Glutamatergic neuron (in vitro differentiated cells): ENCODE data around the gene UBTD1. TPM values are rescaled to one million over a fixed set of nuclear protein-coding genes. Genes with fewer than 3 reads are reported as not detected.

ENCODE experiments used
- DNase-seq: peaks from one replicate; pipeline ENCODE4 v3.0.0; 2022
- H3K27ac Mint-ChIP-seq: one replicate; pipeline ENCODE4 v1.8.0; 2020; ENCODE audit warnings: mild to moderate bottlenecking, mixed read lengths, inconsistent platforms; ENCODE audit not compliant: unreplicated experiment
- H3K27me3 Mint-ChIP-seq: one replicate; pipeline ENCODE4 v1.8.0; 2020; ENCODE audit warnings: mild to moderate bottlenecking, moderate library complexity, mixed read lengths, inconsistent platforms; ENCODE audit not compliant: unreplicated experiment
- H3K36me3 Mint-ChIP-seq: one replicate; pipeline ENCODE4 v1.8.0; 2020; ENCODE audit warnings: mild to moderate bottlenecking, mixed read lengths, inconsistent platforms; ENCODE audit not compliant: unreplicated experiment
- H3K4me1 Mint-ChIP-seq: one replicate; pipeline ENCODE4 v1.8.0; 2020; ENCODE audit warnings: mild to moderate bottlenecking, low read depth, mixed read lengths, inconsistent platforms; ENCODE audit not compliant: unreplicated experiment
- H3K4me3 Mint-ChIP-seq: one replicate; pipeline ENCODE4 v1.8.0; 2020; ENCODE audit warnings: mild to moderate bottlenecking, mixed read lengths, inconsistent platforms; ENCODE audit not compliant: unreplicated experiment
- H3K9me3 Mint-ChIP-seq: one replicate; pipeline ENCODE4 v1.8.0; 2020; ENCODE audit warnings: mild to moderate bottlenecking, moderate library complexity, mixed read lengths, inconsistent platforms; ENCODE audit not compliant: unreplicated experiment
- CTCF ChIP-seq: fragments of 200-600 bp; sonication (generic); IDR thresholded peaks from one replicate; pipeline ENCODE4 v1.5.0; 2021; ENCODE audit not compliant: partially characterized antibody, unreplicated experiment
- total RNA-seq: library from RNA; stranded (reverse); fragmentation: NEBNext Ultra II Directional; extraction: Animal tissue kit (Norgen Biotek cat#: 25700); gene quantifications from one replicate; pipeline ENCODE4 v1.2.1, GENCODE V29; 2021; ENCODE audit not compliant: unreplicated experiment

Gene UBTD1
- total RNA-seq, 1 donor from 2014 or later, result 8.0 TPM

- no peak for TF ChIP-seq CTCF
- Mint-ChIP-seq H3K27me3 (peaks cover 14% of the 10 kb centered on the region), H3K4me3 (peak overlapping the region; percentile 55), H3K4me1 (peaks cover 5% of the 10 kb centered on the region), H3K9me3 (peaks cover 3% of the 10 kb centered on the region), H3K36me3 (no peaks in the 10 kb centered on the region), H3K27ac (peak overlapping the region; percentile 55)
- no peak for DNase-seq
Measured at GRCh38 chr10:97570789-97571471, 72.2 kb downstream of the UBTD1 start.

GRCh38 chr10:97571622-97572021 is 72.9 kb downstream of the UBTD1 start:
- Mint-ChIP-seq H3K27me3 (peaks cover 14% of the 10 kb centered on the region), H3K9me3 (peaks cover 3% of the 10 kb centered on the region), H3K27ac (no peak overlapping the region), H3K4me3 (peak overlapping the region; percentile 55), H3K4me1 (peaks cover 5% of the 10 kb centered on the region), H3K36me3 (no peaks in the 10 kb centered on the region)
- TF ChIP-seq CTCF, result no peak
- DNase-seq, result no peak

GRCh38 chr10:97572214-97572989 is 73.7 kb downstream of the UBTD1 start, which contains the start of gene ANKRD2:
Gene ANKRD2, plus strand, starts transcription at chr10:97572779. Its CDS starts 10 bp downstream, at chr10:97572789.
- peak; percentile 82 for DNase-seq
- Mint-ChIP-seq H3K4me1 (peaks cover 5% of the 10 kb centered on the region), H3K4me3 (no peak within 1 kb of the TSS), H3K27ac (no peak within 1 kb of the TSS), H3K36me3 (no peaks in the 10 kb centered on the region), H3K27me3 (peaks cover 15% of the 10 kb centered on the region), H3K9me3 (peaks cover 3% of the 10 kb centered on the region)
- peak; percentile 82 for TF ChIP-seq CTCF

GRCh38 chr10:97573021-97573420 is 74.3 kb downstream of the UBTD1 start:
- H3K4me1 Mint-ChIP-seq, result peaks cover 5% of the 10 kb centered on the region
- H3K27me3 Mint-ChIP-seq, result peaks cover 15% of the 10 kb centered on the region
- H3K4me3 Mint-ChIP-seq, result no peak overlapping the region
- DNase-seq, result no peak
- peaks cover 3% of the 10 kb centered on the region for H3K9me3 Mint-ChIP-seq
- no peaks in the 10 kb centered on the region for H3K36me3 Mint-ChIP-seq
- TF ChIP-seq CTCF, result no peak
- no peak overlapping the region for H3K27ac Mint-ChIP-seq

- no peak for TF ChIP-seq CTCF
- peaks cover 3% of the 10 kb centered on the region for H3K9me3 Mint-ChIP-seq
- peaks cover 15% of the 10 kb centered on the region for H3K27me3 Mint-ChIP-seq
- H3K4me1 Mint-ChIP-seq, result peaks cover 5% of the 10 kb centered on the region
- DNase-seq, result no peak
- no peaks in the 10 kb centered on the region for H3K36me3 Mint-ChIP-seq
- H3K27ac Mint-ChIP-seq, result no peak overlapping the region
- no peak overlapping the region for H3K4me3 Mint-ChIP-seq
Measured at GRCh38 chr10:97573672-97574071, 74.9 kb downstream of the UBTD1 start.
